ENCODE measurements around the gene PEPD. TPM values are rescaled to one million over a fixed set of nuclear protein-coding genes. Genes with fewer than 3 reads are reported as not detected.

PEPD gene
- total and polyA plus RNA-seq, 10 of the 15 experiments (the other 5 are each of a cell fraction or from before 2014, with no cell fraction given): 1.4 to 52.0 (median 20.2) TPM

- intact Hi-C loops (cut with micrococcal nuclease; ENCODE audit: unreplicated experiment) (no loop called here), in situ Hi-C loops (cut with MboI) (no loop called here)
- RAD21 ChIA-PET (ENCODE audit: unreplicated experiment): no interaction called here
- no peak for ATAC-seq
- Histone ChIP-seq H3K9me3 (replicated peaks; ENCODE audit: control insufficient read depth, insufficient read depth, low read length) (no peaks in the 10 kb centered on the region), H3K4me1 (ENCODE audit: control insufficient read depth, insufficient read depth, low read length) (no peaks in the 10 kb centered on the region), H3K9ac (ENCODE audit: control insufficient read depth, insufficient read depth, low read length) (no peak overlapping the region), H3K27me3 (replicated peaks in 1 of 2; ENCODE audit: control insufficient read depth in 2 of 2, insufficient read depth in 2 of 2, low read length in 1 of 2) (no peaks in the 10 kb centered on the region), H3K27ac (ENCODE audit: control insufficient read depth, insufficient read depth) (no peak overlapping the region), H4K20me1 (ENCODE audit: control insufficient read depth, insufficient read depth) (no peaks in the 10 kb centered on the region), H3K79me2 (ENCODE audit: control insufficient read depth, insufficient read depth, low read length) (no peaks in the 10 kb centered on the region), H3K4me2 (ENCODE audit: control insufficient read depth, insufficient read depth) (no peak overlapping the region), H2AFZ (ENCODE audit: control insufficient read depth, low read depth, low read length) (no peak overlapping the region), H3K4me3 (no peak overlapping the region), H3K36me3 (ENCODE audit: control insufficient read depth in 2 of 2, insufficient read depth in 2 of 2, low read length in 1 of 2) (no peaks in the 10 kb centered on the region)
- FAIRE-seq: no peak
- WGBS (ENCODE audit: insufficient coverage, insufficient replicate concordance, low lambda C conversion rate, missing lambda C conversion rate): 60% methylated on average over 4 of the region's 4 CpGs
- BruUV-seq (replicated peaks): no TSS peak
- no peak for TF ChIP-seq CREM (IDR thresholded peaks at IDR 0.05; ENCODE audit: low read depth)
- no peak for TF ChIP-seq ELK1 (IDR thresholded peaks at IDR 0.05; ENCODE audit: low read depth, low read length)
- no peak for TF ChIP-seq POU2F2 (IDR thresholded peaks at IDR 0.05; ENCODE audit: borderline replicate concordance, low read depth, low read length)
- TF ChIP-seq SMAD5 (IDR thresholded peaks at IDR 0.05; ENCODE audit: low read depth): no peak
- no peak for TF ChIP-seq EED (IDR thresholded peaks at IDR 0.05; ENCODE audit: low read depth)
- no peak for TF ChIP-seq CEBPB (IDR thresholded peaks at IDR 0.05; ENCODE audit: borderline replicate concordance in 1 of 2, low read depth in 2 of 2, low read length in 2 of 2)
- no peak for TF ChIP-seq MYB (IDR thresholded peaks at IDR 0.05; ENCODE audit: borderline replicate concordance, low read depth, low read length)
- no peak for TF ChIP-seq EP300 (IDR thresholded peaks at IDR 0.05; ENCODE audit: borderline replicate concordance in 1 of 2, control insufficient read depth in 1 of 2, low read depth in 2 of 2, low read length in 2 of 2)
- no peak for TF ChIP-seq FOXK2 (IDR thresholded peaks at IDR 0.05)
- TF ChIP-seq KDM1A (IDR thresholded peaks at IDR 0.05; ENCODE audit: borderline replicate concordance): no peak
- POLR2A ChIA-PET: no interaction called here
- SMC1A ChIA-PET (ENCODE audit: uncharacterized antibody, unreplicated experiment): no interaction called here
- CTCF ChIA-PET: no interaction called here
- no peak for DNase-seq (ENCODE audit: low read depth, low spot score)
Observed at GRCh38 chr19:33552928-33553279, 31.3 kb upstream of the PEPD start.
